Fibroblast of mammary gland (primary cell): ENCODE data around the gene SEZ6L.

ENCODE experiments used
- DNase-seq: peaks from one replicate; pipeline ENCODE4 v3.0.0-alpha.2; 2010; ENCODE audit warnings: low read depth
- H3K4me3 ChIP-seq: 2 replicates; pipeline ENCODE4 v1.5.1; 2011; ENCODE audit warnings: low read depth, mild to moderate bottlenecking, low read length, moderate library complexity; ENCODE audit not compliant: control insufficient read depth
- CTCF ChIP-seq: conservative IDR thresholded peaks from 2 replicates; pipeline ENCODE4 v1.5.1; 2011; ENCODE audit warnings: low read depth, low read length, inconsistent platforms; ENCODE audit not compliant: control insufficient read depth, insufficient read depth

SEZ6L gene

GRCh38 chr22:26169315-26170111 lies at the start of gene SEZ6L:
Gene SEZ6L (plus strand): TSS chr22:26169462. CDS start chr22:26169670, 208 bp downstream.
- DNase-seq = no peak
- TF ChIP-seq CTCF = no peak
- no peak within 1 kb of the TSS for H3K4me3 ChIP-seq

- H3K4me3 ChIP-seq = no peak overlapping the region
- TF ChIP-seq CTCF = no peak
- no peak for DNase-seq
These were observed 46.3 kb upstream of the SEZ6L start for GRCh38 chr22:26122920-26123468.

GRCh38 chr22:26124991-26125725 lies 44.1 kb upstream of the SEZ6L start:
- H3K4me3 ChIP-seq = no peak overlapping the region
- DNase-seq = no peak
- TF ChIP-seq CTCF = no peak

GRCh38 chr22:26127126-26127525 lies 42.1 kb upstream of the SEZ6L start:
- DNase-seq = no peak
- no peak overlapping the region for H3K4me3 ChIP-seq
- no peak for TF ChIP-seq CTCF

GRCh38 chr22:26127556-26127955 lies 41.7 kb upstream of the SEZ6L start:
- H3K4me3 ChIP-seq = no peak overlapping the region
- no peak for DNase-seq
- TF ChIP-seq CTCF = no peak

GRCh38 chr22:26131589-26132154 lies 37.6 kb upstream of the SEZ6L start:
- no peak for DNase-seq
- no peak for TF ChIP-seq CTCF
- no peak overlapping the region for H3K4me3 ChIP-seq
